Upper lobe of left lung (tissue), 6 donors: ENCODE results near the gene KRTAP5-8. TPM values are rescaled to one million over a fixed set of nuclear protein-coding genes. Genes with fewer than 3 reads are reported as not detected.

ENCODE experiments used
- ATAC-seq, 2 donors: fragments of 200-7000 bp; cut with Tn5 transposase; one replicate each; pipeline ENCODE4 v1.9.1; 2022; ENCODE audit warnings: mild to moderate bottlenecking in 2 of 2, moderate library complexity in 2 of 2; ENCODE audit not compliant: low FRiP score in 2 of 2
- DNase-seq, 2 donors: peaks; one replicate each; pipeline ENCODE4 v3.0.0-alpha.2; 2019 to 2020
- H3K27ac ChIP-seq, 4 donors: fragments of 200-600 bp; sonication (generic); one replicate each; pipeline ENCODE4 v1.5.1; 2016 to 2019
- H3K27me3 ChIP-seq, 4 donors: fragments of 200-600 bp; sonication (generic); one replicate each; pipeline ENCODE4 v1.5.1; 2017 to 2019
- H3K36me3 ChIP-seq, 4 donors: fragments of 200-600 bp; sonication (generic); one replicate each; pipeline ENCODE4 v1.5.1; 2016 to 2019
- H3K4me1 ChIP-seq, 4 donors: fragments of 200-600 bp; sonication (generic); one replicate each; pipeline ENCODE4 v1.5.1; 2018 to 2019
- H3K4me3 ChIP-seq, 4 donors: fragments of 200-600 bp; sonication (generic); one replicate each; pipeline ENCODE4 v1.5.1; 2017 to 2019; ENCODE audit warnings: mild to moderate bottlenecking in 2 of 4, moderate library complexity in 1 of 4
- H3K9me3 ChIP-seq, 4 donors: fragments of 200-600 bp; sonication (generic); one replicate each; pipeline ENCODE4 v1.5.1; 2018 to 2019
- CTCF ChIP-seq, 6 experiments: fragments of 450-650 bp in 4 of 6; fragments of 200-600 bp in 2 of 6; sonication (generic) in 2 of 6; IDR thresholded peaks; one replicate each; pipeline ENCODE4 v1.5.1; 2016 to 2019; ENCODE audit warnings: antibody characterized with exemption in 6 of 6
- EP300 ChIP-seq, 4 donors: sonication (generic); formaldehyde crosslinking; IDR thresholded peaks; one replicate each; pipeline ENCODE4 v1.5.1; 2017; ENCODE audit warnings: antibody characterized with exemption in 4 of 4, control low read depth in 2 of 4
- POLR2A ChIP-seq, 4 donors: fragments of 450-650 bp; IDR thresholded peaks; one replicate each; pipeline ENCODE4 v1.5.1; 2016 to 2017; ENCODE audit warnings: antibody characterized with exemption in 4 of 4, mild to moderate bottlenecking in 2 of 4
- POLR2AphosphoS5 ChIP-seq, 2 donors: sonication (generic); formaldehyde crosslinking; IDR thresholded peaks; one replicate each; pipeline ENCODE4 v1.5.1; 2017; ENCODE audit warnings: antibody characterized with exemption in 2 of 2
- WGBS, 2 donors: methylation state at CpG; one replicate each; pipeline ENCODE4 v1.1.5; 2017 to 2018; 5-methylcytosine and 5-hydroxymethylcytosine counted together
- total RNA-seq, 6 donors: library from RNA; depleted of rRNA in 4 of 6; stranded (reverse); fragments of >200 nt in 4 of 6; gene quantifications; one replicate each; pipeline versions ENCODE4 v1.1.0 to v1.2.1, GENCODE V29; 2016 to 2021
- donor health status: DM: no; HTN: no; CAD: no; lungs with moderate emphysema.
- donor health status: DM: no; HTN: yes; CAD: no; lungs with severe emphysema.

The KRTAP5-8 gene
- total RNA-seq, 6 donors from 2014 or later = 0.23 to 7.3 (median 0.71) TPM; not detected in 2

GRCh38 chr11:71501071-71501985 lies 36.5 kb upstream of the KRTAP5-8 start:
- Histone ChIP-seq H3K36me3 (peaks cover 12 to 75% (median 61%) of the 10 kb centered on the region in 4 donors), H3K4me3 (no peak overlapping the region), H3K4me1 (peaks cover 3 to 8% (median 6%) of the 10 kb centered on the region in 4 donors), H3K27me3 (no peaks in the 10 kb centered on the region), H3K27ac (no peak overlapping the region), H3K9me3 (no peaks in the 10 kb centered on the region)
- 94 to 95% methylated on average over 30 of the region's 30 CpGs for WGBS, 2 donors
- TF ChIP-seq CTCF (IDR thresholded peaks at IDR 0.05) (no peak), POLR2A (IDR thresholded peaks at IDR 0.05) (no peak), POLR2AphosphoS5 (IDR thresholded peaks at IDR 0.05) (no peak), EP300 (IDR thresholded peaks at IDR 0.05) (no peak)
- DNase-seq = no peak
- no peak for ATAC-seq

GRCh38 chr11:71502026-71502425 lies 35.8 kb upstream of the KRTAP5-8 start:
- DNase-seq = no peak
- H3K27me3 ChIP-seq = no peaks in the 10 kb centered on the region
- H3K4me3 ChIP-seq = no peak overlapping the region
- H3K9me3 ChIP-seq = no peaks in the 10 kb centered on the region
- H3K27ac ChIP-seq = no peak overlapping the region
- WGBS, 2 donors = 90 to 92% methylated on average over 7 to 10 of the region's 10 CpGs
- TF ChIP-seq EP300 (IDR thresholded peaks at IDR 0.05) = no peak
- no peak for TF ChIP-seq POLR2A (IDR thresholded peaks at IDR 0.05)
- TF ChIP-seq POLR2AphosphoS5 (IDR thresholded peaks at IDR 0.05) = no peak
- TF ChIP-seq CTCF (IDR thresholded peaks at IDR 0.05) = no peak
- H3K36me3 ChIP-seq = peaks cover 12 to 68% (median 54%) of the 10 kb centered on the region in 4 donors
- peaks cover 3 to 8% (median 6%) of the 10 kb centered on the region in 4 donors for H3K4me1 ChIP-seq
- no peak for ATAC-seq

- DNase-seq (no peak), ATAC-seq (no peak)
- WGBS, 2 donors = 96 to 97% methylated on average over 13 to 15 of the region's 15 CpGs
- H3K4me3 ChIP-seq = no peak overlapping the region
- peaks cover 3 to 8% (median 6%) of the 10 kb centered on the region in 4 donors for H3K4me1 ChIP-seq
- no peaks in the 10 kb centered on the region for H3K27me3 ChIP-seq
- no peaks in the 10 kb centered on the region for H3K9me3 ChIP-seq
- H3K27ac ChIP-seq = peak overlapping the region in 1 of 4 donors; percentile 55
- peaks cover 12 to 59% (median 45%) of the 10 kb centered on the region in 4 donors for H3K36me3 ChIP-seq
- TF ChIP-seq CTCF (IDR thresholded peaks at IDR 0.05) = no peak
- TF ChIP-seq POLR2A (IDR thresholded peaks at IDR 0.05) = no peak
- no peak for TF ChIP-seq POLR2AphosphoS5 (IDR thresholded peaks at IDR 0.05)
- no peak for TF ChIP-seq EP300 (IDR thresholded peaks at IDR 0.05)
Measured at GRCh38 chr11:71502871-71503435, 34.9 kb upstream of the KRTAP5-8 start.

GRCh38 chr11:71504531-71504930 lies 33.3 kb upstream of the KRTAP5-8 start:
- DNase-seq (no peak), ATAC-seq (no peak)
- H3K4me1 ChIP-seq = peaks cover 3 to 7% (median 5%) of the 10 kb centered on the region in 4 donors
- no peak overlapping the region for H3K4me3 ChIP-seq
- peaks cover 0 to 1% (median 0%) of the 10 kb centered on the region in 4 donors for H3K9me3 ChIP-seq
- TF ChIP-seq POLR2A (IDR thresholded peaks at IDR 0.05) (no peak), CTCF (IDR thresholded peaks at IDR 0.05) (no peak), POLR2AphosphoS5 (IDR thresholded peaks at IDR 0.05) (no peak), EP300 (IDR thresholded peaks at IDR 0.05) (no peak)
- WGBS, 2 donors = 63 to 67% methylated on average over 10 of the region's 10 CpGs
- H3K27ac ChIP-seq = peak overlapping the region; percentile 52 to 80 (median 58)
- H3K27me3 ChIP-seq = no peaks in the 10 kb centered on the region
- H3K36me3 ChIP-seq = peaks cover 0 to 43% (median 29%) of the 10 kb centered on the region in 4 donors
